ENCODE data around the gene RXRA.

RXRA gene

DNA sequence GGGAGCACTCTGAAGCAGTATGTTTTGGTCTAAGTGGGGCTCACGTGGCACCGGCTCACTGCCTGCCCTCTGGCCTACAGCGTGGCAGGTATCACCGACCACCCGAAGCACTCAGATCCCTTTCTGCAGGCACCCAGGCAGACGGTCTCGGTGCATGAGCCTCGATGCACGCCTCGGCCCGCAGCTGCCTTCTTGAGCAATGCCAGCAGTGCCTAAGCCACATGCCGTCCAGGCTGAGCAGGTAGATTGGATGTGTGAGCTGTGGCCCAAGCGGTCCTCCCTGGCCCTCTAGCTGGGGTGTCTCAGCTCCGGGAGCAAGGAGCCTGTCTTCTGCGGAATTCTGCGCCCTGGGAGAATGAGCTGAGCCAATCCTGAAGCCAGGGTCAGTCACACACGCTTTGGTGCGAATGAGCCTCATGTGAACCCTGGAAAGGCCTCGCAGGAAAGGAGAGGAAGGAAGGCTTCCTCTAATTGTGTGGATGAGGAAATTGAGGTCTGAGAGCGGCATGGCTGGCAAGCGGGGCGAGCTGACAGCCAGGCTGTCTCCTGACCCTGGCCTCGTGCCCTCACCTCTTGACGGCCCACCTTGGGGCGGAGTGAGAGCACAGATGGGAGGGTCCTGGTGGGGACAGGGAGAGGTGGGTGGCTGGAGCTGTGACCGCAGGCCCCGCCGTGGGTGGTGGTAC lies 14.4 kb downstream of the RXRA start:
- no peak for DNase-seq

DNA sequence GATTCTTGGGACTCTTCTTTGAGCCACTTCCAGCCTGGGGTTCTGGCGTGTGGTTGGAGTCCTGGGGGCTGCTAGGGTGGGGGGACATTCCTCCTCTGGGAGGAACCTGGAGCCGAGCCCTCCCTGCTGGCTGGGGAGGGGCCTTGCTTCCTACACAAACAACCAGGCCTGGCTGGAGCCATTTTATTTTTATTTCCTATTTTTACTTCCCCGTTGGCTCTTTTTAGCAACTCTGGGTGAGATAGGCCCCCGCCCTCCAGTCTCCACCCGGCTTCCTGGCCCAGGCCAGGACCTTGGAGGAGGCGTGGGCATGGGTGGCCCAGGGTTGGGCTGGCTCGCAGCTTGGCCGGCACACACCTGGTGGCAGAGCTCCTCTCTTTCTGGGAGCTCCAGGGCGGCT lies 15.1 kb downstream of the RXRA start:
- DNase-seq = no peak

DNA sequence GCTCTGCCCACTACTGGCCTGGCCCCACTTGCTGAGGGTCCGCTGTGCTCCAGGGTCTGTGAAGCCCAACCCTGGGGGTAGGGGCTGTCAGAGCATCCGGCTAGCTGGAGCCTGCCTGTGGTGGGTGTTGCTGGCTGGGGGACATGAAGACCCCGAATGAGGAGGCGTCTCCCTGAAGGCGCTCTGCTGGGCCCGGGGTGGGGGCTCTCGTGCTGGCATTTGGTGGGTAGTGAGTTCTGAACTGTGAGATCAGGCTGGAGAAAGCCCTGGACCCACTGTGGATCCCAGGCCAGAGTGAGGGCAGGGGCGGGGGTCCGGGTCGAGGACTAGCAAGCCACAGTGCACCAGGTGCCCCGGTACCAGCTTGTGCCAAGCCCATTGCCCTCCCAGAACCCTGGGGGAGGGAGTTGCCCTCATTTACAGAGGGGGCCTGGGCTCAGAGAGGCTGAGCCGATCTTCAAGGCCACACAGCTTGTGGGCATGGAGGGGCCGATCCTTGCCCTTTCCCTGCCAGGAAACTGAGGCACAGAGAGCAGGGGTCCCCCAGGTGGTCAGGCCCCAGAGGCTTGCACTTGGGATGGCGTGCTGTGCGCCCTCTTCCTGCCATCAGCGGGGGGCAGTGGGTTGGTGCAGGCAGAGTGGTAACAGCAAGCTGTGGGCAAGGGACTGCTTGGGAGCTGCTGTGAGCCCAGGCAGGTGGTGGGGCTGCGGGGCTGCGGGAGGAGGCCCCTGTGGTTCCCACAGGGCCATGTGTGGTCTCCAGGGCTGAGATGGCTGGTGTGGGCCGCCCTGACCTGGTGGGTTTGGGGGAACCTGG lies 15.9 kb downstream of the RXRA start:
- DNase-seq = no peak

DNA sequence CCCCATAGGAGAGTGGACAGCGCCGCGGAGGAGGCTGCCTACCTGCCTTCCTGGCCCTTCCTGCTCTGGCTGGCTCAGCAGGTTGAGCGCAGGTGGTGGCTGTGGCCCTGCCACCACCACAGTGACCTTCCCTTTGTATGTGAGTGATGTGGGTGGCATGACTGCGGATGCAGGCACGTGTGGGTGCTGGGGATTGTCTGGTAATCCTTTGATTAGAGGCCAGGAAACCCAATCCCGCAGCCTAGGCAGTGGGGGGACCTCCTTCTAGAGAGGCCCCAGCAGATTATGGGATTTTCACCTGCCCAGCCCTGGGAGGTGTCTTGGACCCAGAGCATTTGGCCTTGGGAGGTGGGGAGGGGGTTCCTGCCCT lies 16.5 kb downstream of the RXRA start:
- no peak for DNase-seq

DNA sequence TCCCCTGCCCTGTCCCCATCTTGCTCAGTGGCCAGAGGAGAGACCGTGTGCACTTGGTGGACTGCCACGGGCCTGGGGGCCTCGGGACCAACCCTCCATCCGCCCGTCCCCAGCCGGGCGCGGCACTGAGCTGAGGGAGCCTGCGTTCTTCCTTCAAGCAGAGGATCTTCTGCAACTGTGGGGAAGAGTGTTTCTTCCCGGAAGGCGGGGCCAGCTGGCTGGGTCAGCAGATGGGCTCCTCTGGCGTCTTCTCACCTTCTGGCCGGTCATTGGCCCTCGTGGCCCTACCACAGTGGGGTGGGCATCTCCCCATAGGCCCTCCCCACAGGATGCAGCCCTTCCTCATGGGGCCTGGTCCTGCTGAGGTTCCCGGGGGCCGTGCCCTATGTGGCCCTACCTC lies 17.4 kb downstream of the RXRA start:
- no peak for DNase-seq

DNA sequence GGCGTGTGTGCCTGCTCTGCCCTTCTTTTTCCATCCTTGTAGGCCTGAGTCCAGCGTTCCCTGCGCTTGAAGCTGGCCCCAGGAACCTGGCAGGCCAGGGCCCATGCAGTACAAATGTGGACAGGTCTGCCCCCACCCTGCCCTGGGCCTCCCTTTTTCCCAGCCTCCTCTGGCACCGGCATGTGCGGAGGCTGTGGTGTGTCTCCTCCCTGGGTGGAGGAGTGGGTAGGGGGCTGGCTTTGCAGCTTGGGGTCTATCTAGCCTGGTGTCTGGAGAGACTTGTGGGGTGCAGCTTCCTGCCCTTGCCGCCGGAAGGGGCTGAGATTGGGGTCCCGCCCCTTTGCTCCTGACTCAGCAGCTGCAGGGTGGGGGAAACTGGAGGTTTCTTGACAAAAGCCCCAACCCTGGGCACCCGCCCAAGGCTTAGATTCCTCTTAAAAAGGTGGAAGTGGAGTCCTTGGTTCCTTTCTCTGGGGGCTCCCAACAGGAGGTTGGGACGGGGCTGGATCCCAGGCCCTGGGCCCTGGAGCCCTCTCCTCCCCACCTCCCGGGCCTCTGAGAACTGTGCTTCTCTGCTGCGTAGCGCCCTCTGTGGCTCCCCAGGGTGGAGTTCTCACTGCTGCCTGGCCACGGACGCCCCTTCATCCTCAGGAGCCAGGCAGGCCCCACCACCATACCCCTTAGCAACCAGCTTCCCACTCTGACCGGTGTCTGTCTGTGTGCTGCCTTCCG lies 18.0 kb downstream of the RXRA start:
- DNase-seq = no peak

DNA sequence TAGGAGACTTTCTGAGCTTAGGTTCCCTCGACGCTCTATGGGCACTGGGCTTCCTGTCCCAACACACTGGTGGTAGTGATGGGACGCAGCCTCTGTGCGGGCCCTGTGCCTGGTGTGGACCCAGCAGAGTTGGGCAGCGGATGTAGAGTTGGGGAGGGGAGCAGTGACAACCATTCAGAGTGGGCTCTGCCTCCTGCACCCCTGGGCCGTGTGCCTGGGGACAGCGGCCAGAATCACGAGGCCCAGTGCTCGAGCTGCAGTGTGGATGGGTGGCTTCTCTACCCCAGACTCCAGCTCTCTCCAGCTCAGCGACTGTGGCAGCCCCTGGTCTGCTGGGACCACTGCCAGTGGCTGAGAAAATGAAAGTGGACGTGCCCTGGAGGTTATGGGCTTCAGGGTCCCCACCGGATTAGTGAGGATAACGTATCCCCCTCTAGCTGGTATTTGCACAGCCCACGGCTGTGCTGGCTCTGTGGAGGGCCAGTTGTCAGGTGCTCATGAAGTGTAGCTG lies 18.6 kb downstream of the RXRA start:
- no peak for DNase-seq

DNA sequence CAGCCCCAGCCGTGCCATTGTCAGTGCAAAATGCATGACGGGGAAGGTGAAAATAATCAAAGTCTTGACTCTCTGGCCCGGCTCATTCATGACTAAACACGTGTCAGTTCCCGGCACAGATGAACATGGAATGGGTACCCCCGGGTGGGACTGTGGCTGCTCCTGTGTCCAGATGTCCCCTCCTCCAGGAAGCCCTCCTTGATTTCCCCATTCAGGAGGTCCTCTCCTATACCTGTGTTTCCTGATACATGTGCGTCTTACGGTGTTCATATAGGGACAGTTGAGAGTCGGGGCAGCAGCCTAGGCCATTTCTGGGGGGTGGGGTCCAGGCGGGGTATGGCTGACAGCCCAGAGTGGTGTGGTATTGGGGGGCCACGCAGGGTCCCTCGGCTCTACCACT lies 19.5 kb downstream of the RXRA start:
- DNase-seq = no peak

DNA sequence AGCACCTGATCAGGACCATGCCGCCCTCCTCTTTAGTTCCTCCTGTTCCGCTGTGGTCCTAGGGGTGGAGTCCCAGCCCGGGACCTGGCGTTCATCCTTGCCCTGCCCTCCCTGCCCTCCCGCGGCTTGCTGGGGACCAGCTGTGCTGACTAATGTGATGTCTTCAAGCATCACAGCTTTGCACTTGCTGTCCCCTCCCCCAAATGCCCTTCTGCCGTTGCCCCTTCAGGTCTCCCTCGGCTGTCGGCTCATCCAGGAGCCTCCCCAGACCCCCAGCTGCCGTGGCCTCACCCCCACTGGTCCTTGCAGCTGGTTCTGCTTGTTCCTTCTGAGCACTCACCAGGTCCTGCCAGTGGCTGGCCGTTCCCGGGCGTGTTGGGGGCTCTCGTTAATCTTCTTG lies 19.9 kb downstream of the RXRA start:
- DNase-seq = no peak

DNA sequence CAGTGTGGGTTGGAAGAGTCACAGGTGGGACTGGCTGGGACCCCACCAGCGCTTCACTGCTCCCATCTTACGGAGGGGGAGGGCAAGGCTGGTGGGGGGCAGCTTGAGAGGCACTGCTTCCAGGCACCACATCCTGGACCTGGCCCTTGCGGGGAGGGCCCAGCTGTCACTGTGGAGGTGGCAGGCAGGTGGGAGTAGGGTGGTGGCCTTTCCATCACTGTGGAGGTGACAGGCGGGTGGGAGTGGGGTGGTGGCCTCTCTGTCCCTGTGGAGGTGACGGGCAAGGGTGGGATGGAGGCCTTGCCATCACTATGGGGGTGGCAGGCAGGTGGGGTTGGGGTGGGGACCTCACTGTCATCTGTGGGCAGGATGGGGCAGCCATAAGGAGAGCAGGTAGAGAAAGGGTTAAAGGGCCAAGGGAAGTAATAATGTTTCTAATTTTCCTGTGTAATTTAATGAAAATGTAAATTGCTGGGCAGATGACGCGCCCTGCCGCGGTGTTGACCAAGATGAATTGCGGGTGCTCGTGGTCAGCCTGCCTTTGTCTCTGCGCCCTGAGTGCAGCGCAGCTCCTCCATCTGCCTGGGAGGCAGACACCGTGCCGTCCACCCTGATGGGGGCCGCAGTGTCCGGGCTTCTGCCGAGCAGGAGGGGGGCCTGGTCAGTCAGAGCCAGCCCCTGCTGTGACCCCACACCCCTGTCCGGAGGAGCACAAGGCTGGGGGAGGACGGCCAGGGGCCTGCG lies 20.8 kb downstream of the RXRA start:
- DNase-seq = no peak

DNA sequence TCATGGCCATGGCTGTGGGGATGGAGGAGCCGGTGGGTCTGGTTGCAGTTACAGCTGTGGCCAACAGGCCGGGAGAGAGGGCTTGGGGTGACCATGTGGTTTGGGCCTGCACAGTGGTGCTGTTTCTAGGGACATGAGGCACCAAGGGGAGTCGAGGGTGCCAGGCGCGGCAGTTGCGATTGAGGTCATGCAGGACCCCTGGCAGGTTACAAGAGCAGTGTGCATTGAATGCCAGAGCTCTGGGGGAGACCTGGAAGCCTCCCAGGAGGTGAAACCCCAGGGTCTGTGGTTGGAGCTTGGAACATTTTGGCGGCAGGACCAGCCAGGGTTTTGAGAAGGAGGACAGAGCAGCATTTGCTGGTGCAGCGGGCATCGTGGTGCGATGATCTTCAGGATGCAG lies 21.7 kb downstream of the RXRA start:
- DNase-seq = no peak

DNA sequence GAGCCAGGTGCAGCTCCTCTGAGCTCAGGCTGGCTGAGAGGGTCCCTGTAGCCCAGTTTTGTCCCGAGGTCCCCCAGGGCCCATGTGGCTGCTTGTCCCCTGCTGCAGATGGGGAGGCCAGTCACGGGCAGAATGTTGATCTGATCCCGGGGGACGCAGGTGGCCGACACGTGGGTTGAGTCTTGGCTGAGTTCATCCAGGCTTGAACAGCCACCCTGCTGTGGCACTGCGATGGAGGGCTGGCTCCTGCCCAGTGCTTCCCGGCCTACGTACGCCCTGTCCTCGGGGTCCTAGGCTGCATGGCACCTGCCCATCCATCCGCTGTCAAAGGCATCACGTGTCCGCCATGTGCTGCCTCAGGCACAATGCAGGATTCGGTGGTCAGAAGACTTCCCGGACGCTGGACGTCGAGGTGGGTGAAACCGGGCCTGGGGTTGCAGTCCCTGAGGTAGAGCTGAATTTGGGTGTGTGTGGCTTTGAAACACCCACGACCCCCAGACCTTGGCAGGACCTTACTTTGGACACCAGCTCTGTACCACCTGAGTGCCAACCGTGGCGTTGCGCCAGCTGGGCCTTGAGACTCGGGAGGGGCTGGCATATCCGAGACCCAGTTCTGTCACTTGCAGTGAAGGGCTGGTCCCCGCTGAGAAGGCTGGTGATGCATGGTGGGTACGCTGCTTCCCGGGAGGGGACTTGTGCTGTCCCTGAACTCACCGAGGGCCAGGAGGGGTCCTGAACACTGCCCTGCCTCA lies 22.3 kb downstream of the RXRA start:
- DNase-seq = no peak

DNA sequence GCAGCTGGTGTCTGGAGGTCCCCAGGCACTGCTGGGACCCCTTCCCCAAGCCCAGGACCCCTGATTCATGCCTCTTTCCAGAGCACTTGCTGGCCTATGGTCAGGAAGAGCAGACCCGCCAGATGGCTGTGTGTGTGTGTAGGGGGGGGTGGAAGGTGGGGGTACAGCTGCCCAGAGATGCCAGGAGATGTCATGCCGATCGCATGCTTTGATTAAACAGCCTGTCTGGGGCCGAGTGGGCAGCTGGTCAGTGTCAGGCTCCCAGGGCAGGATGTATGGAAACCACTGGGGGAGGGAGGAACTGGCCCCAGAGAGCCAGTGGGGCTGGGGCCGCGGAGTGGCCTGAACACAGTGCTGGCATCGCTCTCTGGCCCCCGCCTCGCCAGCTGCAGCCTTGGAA lies 23.7 kb downstream of the RXRA start:
- DNase-seq = no peak

DNA sequence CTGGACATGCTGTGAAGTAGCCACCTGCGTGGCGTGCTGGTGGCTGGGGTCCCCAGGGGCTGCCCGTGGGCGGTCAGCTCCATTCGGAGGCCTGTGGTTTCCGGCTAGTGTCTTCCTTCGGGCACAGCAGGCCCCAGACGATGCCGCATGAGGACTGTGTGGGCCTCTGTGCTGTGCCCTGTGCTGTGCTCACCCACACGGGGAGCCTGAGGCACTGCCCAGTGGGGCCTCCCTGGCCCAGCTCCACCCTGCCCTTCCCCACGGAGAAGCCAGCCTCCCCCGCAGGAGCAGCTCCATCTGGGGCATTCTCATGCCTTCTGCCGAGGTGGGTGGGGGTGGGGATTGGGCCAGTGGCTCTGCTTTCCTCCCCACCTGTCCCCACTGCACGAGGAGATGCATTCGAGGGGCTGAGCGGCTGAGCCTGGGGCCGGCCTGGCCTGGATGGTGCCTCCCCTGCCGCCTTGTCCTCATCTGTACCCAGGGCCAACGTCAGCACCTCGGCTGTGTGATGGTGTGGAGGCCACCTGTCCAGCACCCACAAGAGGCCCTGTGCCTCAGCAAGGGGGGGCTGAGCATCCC lies 24.2 kb downstream of the RXRA start:
- no peak for DNase-seq

DNA sequence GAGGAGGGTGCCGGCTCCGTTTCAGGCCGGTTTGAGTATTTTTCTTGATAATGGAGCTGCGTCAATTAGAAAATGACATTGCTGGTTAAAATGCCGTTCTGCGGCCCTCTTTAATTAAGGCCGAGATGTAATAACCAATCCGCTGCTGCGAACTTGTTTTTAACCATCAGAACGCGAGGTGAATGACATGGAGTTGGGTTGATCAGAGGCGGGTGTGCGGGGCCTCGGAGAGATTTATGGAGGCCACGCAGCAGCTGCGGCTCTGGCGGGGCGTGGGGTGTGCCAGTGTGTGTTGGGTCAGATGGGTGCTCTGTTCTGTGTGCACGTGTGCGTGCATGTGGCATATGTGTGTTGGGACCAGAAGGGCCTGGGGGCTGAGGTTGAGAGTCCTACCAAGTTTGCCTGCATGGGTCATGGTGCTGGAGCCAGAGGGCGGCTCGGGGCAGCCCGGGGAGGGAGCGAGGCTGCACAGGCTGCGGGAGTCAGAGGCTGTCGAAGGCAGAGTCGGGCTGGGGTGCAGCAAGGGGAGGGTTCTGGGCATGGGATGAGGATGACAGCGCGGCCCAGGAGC lies 25.4 kb downstream of the RXRA start:
- DNase-seq = no peak

DNA sequence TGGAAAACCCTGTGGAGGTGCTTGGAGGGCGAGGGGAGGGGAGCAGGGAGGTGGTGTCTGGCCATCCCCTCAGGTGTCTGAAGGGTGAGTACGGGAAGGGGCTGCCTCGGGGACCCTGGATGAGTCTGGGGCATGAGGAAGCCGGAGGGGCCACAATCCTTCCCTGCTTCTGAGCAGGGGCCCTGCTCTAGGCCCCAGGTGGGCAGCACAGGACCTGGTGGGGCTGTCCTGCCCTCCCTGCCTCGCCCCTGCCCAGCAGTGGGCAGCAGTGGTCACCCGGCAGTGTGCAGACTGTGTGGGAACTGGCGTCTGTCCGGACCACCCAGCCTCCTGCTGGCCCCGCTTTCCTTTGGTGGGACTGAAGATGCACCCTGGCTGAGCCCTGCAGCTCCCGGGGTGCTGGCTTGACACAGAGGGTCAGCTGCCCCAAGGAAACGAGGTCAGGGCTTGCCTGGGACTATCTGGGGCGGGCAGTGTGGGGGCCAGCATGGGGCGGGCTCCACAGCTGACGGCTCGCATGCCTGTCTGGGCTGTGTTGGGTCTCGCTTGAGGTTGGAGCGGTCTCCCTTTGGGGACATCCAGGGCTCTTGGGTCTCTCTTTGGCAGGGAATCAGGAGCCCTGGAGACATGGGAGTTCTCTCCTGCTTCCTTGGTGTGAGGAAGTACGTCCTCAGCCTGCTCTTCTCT lies 26.1 kb downstream of the RXRA start:
- DNase-seq = no peak

DNA sequence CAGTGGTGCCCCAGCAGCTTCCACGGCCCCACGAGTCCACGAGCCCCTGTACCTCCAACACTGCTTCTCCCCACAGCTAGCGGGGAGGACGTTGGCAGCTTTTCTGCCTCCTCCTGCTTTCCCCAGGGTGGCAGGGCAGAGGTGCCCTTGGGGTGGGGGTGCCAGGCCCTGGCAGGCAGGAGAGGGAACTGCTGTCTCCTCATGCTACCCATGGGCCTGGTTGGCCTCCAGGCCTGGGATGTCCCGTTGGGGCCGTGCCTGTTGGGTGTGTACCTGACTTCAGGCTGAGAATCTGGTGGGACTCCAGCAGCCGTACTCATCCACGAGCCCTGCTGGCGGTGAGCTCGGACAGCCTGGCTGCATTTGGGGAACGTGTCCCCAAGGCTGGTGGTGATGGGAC lies 27.3 kb downstream of the RXRA start:
- DNase-seq = no peak

DNA sequence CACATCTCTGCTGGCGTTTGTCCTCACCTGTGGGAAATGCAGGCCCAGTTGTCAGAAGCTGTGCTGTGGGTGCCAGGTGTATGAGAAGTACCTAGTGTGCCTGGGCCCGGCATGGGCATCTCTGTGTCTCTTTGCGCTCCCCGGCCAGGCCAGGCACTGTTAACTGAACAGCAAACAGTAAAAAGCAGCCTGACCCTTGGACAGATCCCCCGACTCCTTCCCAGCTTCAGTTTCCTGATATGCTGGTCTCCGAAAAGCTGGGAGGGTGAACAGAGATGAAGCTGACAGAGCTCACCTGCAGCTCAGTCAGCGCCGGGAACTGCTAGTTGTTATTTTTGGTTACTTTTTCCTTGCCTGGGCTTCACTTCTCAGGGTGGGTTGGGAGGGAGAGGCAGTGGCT lies 28.9 kb downstream of the RXRA start:
- DNase-seq = no peak

DNA sequence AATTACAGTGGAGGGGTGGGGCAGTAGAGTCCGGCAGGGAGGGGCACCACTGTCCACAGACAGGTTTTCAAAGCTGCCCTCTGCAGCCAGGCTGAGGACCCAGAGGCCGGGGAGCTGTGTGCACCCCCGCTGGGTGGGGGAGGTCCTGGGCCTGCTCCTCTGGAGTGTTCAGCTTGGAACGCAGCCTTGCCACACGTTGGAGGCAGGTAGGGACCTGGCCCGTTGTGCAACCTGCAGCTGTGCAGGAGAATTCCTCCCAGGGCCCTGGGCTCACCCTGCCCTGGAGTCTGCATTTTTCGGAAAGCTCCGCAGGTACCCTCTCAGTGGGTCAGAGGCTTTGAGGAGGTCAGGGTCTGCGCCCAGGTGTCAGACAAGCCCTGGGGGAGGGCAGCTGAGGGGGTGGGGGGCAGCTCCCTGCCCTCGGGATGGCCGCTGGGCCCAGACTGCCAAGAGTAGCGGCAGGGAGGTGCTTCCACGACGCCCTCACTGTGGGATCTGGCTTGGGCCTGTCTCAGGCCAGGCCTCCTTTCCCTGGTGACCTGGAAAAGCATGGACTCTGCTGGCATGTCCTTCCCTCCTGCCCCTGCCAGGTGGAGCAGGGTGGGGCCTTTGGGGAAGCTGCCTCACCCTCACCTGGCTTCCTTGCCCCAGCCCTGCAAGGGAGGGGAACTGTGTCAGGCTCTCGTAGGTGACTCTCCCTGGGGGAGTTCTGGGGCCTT lies 29.5 kb downstream of the RXRA start:
- DNase-seq = no peak

Data from activated naive CD4-positive, alpha-beta T cell treated with Interleukin-2 at 50 U/mL for 16 hours (primary cell).